Measurements from ENCODE around the gene NTF4. TPM values are rescaled to one million over a fixed set of nuclear protein-coding genes. Genes with fewer than 3 reads are reported as not detected.

NTF4 gene
- total and polyA plus RNA-seq, 2 of the 8 experiments (the other 6 are each of a cell fraction or from before 2014, with no cell fraction given): 3.1 to 6.5 TPM

GRCh38 chr19:49019242-49019932 lies 45.2 kb downstream of the NTF4 start:
- no peak overlapping the region for H3K56ac ChIP-seq (replicated peaks; ENCODE audit: insufficient read length, low read depth, low read length)
- no peaks in the 10 kb centered on the region for H3K79me2 ChIP-seq (ENCODE audit: control insufficient read depth in 1 of 2, insufficient read depth in 2 of 2, low read length in 2 of 2)
- no peak overlapping the region for H4K91ac ChIP-seq (replicated peaks; ENCODE audit: insufficient read length, low read length)
- no peaks in the 10 kb centered on the region for H3K79me1 ChIP-seq (ENCODE audit: low read depth, low read length)
- CTCF ChIA-PET (ENCODE audit: partially characterized antibody): interaction anchor here (0.6 to 8.1 kb wide), 15 partner anchors 10 to 325 kb away, joined by 3 to 46 read pairs (median 4); partner anchors contain the start of genes CGB2, CGB7, GYS1 and RUVBL2
- H3K27ac ChIP-seq (ENCODE audit: low read depth, low read length): no peak overlapping the region
- H3K9me3 ChIP-seq (ENCODE audit: insufficient read depth in 2 of 2, low read depth in 1 of 2, low read length in 1 of 2): no peaks in the 10 kb centered on the region
- FAIRE-seq: no peak
- no peak overlapping the region for H2BK12ac ChIP-seq (ENCODE audit: low read depth, low read length)
- peaks cover 0 to 17% (median 8%) of the 10 kb centered on the region in 4 experiments; a peak in 5 of 7 replicates for H3K4me1 ChIP-seq (replicated peaks in 1 of 4; ENCODE audit: control insufficient read depth in 3 of 4, insufficient read depth in 4 of 4, low read length in 3 of 4)
- H3K9ac ChIP-seq (replicated peaks in 1 of 4; ENCODE audit: extremely low read depth in 1 of 4, low read depth in 3 of 4, low read length in 3 of 4): no peak overlapping the region
- H4K20me1 ChIP-seq (replicated peaks in 1 of 2; ENCODE audit: control insufficient read depth in 1 of 2, insufficient read depth in 2 of 2, low read length in 2 of 2): peaks cover 0 to 2% of the 10 kb centered on the region in 2 experiments
- H2BK120ac ChIP-seq (replicated peaks; ENCODE audit: low read depth, low read length): no peak overlapping the region
- no peak overlapping the region for H2AFZ ChIP-seq (ENCODE audit: low read length)
- peaks cover 0 to 15% (median 12%) of the 10 kb centered on the region in 4 experiments; a peak in 6 of 7 replicates for H3K27me3 ChIP-seq (replicated peaks in 1 of 4; ENCODE audit: control insufficient read depth in 3 of 4, extremely low read depth in 1 of 4, insufficient read depth in 3 of 4, low read length in 3 of 4)
- WGBS, 2 experiments (ENCODE audit: extremely low coverage in 1 of 2, insufficient coverage in 1 of 2, insufficient read length in 1 of 2, insufficient replicate concordance in 2 of 2, low coverage in 1 of 2, low lambda C conversion rate in 2 of 2, missing lambda C conversion rate in 1 of 2): 42% methylated on average over 35 of the region's 41 CpGs; no CpG with 5 or more reads in 1 of the 2 experiments
- H2BK5ac ChIP-seq (ENCODE audit: low read depth, low read length): no peak overlapping the region
- H2BK15ac ChIP-seq (ENCODE audit: low read length): no peak overlapping the region
- H3K36me3 ChIP-seq (ENCODE audit: control insufficient read depth in 2 of 4, insufficient read depth in 4 of 4, low read length in 3 of 4): peaks cover 5 to 18% (median 10%) of the 10 kb centered on the region in 4 experiments; a peak in 7 of 8 replicates
- peak; percentile 29 to 92 for DNase-seq (ENCODE audit: low read depth in 1 of 2, low spot score in 2 of 2)
- peaks cover 6% of the 10 kb centered on the region; the same call in 1 of the 2 replicates for H3K23me2 ChIP-seq (ENCODE audit: low read depth, low read length)
- POLR2A ChIA-PET (ENCODE audit: partially characterized antibody): interaction anchor here (0.6 to 1.5 kb wide), 12 partner anchors 9 to 209 kb away, joined by 3 to 6 read pairs (median 3); partner anchors contain the start of genes BCAT2, GYS1 and LIN7B
- H3K4ac ChIP-seq (replicated peaks; ENCODE audit: insufficient read length, low read depth, low read length): no peak overlapping the region
- no peak overlapping the region for H4K5ac ChIP-seq (ENCODE audit: insufficient read length, low read depth, low read length)
- no peak overlapping the region for H2AK5ac ChIP-seq (ENCODE audit: low read depth, low read length)
- H2BK20ac ChIP-seq (ENCODE audit: low read length): no peak overlapping the region
- H3K4me2 ChIP-seq (ENCODE audit: insufficient read depth in 1 of 2, low read depth in 2 of 2, low read length in 2 of 2): peak overlapping the region; percentile 31 to 78; a peak in 3 of 4 replicates
- no peak overlapping the region for H3K23ac ChIP-seq (ENCODE audit: insufficient read length)
- H3K14ac ChIP-seq (ENCODE audit: insufficient read length): no peak overlapping the region
- H4K8ac ChIP-seq (ENCODE audit: extremely low read depth, insufficient read depth, low read length): no peak overlapping the region
- peak overlapping the region in 2 of 4 experiments; percentile 17 to 50; a peak in 4 of 8 replicates for H3K4me3 ChIP-seq (ENCODE audit: extremely low read depth in 1 of 4, insufficient read depth in 2 of 4, low read depth in 3 of 4, low read length in 4 of 4)
- H3K18ac ChIP-seq (ENCODE audit: extremely low read depth, low read length): no peak overlapping the region
- TF ChIP-seq CBX8 (IDR thresholded peaks at IDR 0.05; ENCODE audit: borderline replicate concordance, low read depth, low read length) (no peak), CHD2 (IDR thresholded peaks at IDR 0.05; ENCODE audit: low read length) (no peak), ATF3 (IDR thresholded peaks at IDR 0.05; ENCODE audit: insufficient read depth, low read depth, low read length) (no peak)

Measured in H1 (cell line).